RPMI8226 (cell line): ENCODE data around the gene CEMIP.

ENCODE experiments used
- DNase-seq: peaks from one replicate; pipeline ENCODE4 v3.0.0-alpha.2; 2015

The CEMIP gene

DNA sequence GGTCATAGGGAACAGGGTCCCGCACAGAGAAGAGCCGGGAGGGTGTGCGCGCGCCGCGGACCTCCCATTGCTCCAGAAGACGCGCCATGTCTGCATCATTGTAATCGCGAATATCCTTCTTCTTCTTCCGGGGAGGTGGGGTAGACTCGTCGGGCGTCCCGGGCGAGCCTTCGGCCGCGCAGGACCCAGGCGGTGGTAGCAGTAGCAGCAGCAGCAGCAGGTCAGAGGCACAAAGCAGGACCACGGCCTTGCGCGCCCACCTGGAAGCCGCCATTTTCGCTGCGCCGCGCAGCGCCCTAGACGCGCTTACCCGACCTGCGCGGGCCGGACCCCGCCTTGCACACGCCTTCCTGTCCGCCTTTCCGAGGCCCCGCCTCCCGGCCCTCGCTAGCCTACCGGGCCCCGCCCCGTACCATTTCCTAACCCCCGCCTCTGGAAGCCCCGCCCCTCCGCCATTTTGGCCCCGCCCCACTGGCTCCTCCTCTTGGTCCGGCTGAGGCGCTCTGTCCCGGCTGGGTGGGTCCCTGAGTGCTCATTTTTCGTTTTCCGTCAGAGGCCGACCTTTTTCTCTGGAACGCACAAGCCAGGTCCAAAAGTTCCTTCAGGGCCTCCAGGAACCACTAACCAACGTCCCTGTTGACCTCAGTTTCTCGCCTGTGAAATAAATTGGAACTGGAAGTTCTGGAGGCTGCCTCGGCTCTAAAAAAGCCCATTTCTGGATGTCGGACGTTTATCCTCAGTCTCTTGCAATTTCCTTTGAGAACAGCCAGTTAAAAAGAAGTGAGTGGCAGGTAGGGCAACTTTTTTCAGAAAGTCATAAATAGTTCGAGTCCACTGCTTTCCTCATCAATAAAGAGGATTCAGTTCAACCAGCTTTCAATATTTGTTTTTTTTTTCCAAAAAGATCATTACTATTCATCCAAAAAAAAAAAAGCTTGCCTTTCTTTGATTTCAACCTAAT, 210.6 kb downstream of the CEMIP start, which contains the start of gene MESD:
Gene MESD, minus strand, starts transcription at position 302 of the 961 bp plus-strand sequence. Its CDS starts 28 bp downstream, at position 274.
- DNase-seq = peak; percentile 98

DNA sequence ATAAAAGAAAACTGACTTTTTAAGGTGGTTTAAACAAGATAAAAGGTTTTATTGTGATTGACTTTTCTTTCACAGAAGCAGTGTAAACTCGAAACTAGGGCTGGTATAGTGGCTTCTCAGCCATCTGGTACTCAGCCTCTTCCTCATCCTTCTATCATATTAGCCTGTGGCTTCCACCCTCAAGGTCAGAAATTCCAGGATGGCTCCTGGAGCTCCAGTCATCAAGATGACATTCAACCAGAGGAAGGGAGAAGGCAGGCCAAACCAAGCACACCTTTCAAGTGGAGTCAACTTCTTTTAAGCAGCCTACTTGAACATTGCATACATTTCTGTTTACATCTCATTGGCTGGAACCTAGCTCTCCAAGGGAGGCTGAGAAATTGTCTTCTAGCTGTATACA, 211.8 kb downstream of the CEMIP start:
- DNase-seq = no peak

DNA sequence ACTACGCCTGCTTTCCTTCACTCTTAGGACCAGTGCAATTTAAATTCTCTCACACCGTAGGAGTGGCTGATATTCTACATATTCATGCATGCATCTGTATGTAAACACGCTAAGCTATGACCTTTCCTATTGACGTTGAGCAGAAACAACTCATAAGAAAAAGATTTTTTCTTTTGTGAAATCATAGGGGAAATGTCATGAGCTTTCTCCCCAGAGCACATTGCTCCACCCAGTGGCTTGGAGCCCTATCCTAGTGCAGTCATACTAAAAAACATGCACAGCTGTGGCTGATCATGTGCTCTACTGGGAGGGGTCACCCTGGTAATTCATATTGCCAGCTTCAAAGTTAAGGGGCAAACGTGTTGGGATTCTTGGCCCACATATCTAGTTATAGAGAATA, 212.3 kb downstream of the CEMIP start:
- DNase-seq = peak; percentile 54

DNA sequence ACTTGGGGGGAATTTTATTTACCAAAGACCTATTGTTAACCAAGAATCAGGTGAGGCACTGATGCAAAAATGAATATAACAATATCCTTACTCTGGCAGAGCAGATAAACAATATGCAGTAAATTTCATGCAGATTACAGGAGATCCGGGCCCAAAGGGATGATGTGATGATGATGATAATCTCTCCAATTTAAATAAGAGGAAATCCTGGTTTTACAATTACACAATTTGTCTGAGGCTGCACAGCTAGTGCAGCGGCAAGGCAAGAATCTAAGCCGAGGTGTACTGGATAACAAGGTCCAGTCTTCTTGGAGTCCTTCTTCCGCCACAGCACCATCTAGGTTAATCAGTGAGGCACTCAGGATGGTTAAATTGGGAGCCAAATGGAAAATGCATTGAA, 212.8 kb downstream of the CEMIP start:
- DNase-seq = no peak

DNA sequence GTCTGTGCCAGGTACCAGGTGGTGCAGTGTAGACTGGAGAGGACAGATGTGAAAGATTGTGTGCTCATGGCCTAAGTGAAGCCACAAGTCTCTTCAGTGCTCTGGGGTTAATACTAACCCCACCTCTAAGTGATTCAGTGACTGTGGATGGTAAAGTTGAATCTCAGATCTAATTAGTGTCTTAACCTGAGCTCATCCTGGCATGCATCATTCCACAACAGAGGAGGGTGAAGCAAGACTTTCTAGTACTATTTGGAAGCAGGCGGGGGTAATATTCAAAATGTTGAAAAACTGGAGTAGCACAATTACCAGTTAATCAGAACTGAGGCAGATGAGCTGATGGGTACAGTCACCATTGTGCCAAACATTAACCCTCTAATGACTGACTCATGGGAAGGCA, 213.3 kb downstream of the CEMIP start:
- DNase-seq = no peak

DNA sequence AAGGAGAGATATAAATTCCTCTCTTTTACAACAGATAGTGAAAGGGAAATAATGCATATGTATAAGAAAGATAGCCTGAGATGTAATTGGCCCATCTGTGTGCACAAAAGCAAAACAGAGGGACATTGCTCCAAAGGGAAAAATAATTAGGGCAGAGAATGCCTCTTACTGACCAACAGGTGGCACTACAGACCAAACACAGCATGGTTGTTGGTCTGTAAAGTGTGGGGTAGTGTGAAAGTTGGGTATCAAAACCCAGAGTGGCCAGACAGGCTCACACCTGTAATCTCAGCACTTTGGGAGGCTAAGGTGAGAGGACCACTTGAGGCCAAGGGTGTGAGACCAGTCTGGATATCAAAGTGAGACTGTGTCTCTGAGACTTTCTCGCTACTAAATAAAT, 217.1 kb downstream of the CEMIP start:
- peak; percentile 52 for DNase-seq

DNA sequence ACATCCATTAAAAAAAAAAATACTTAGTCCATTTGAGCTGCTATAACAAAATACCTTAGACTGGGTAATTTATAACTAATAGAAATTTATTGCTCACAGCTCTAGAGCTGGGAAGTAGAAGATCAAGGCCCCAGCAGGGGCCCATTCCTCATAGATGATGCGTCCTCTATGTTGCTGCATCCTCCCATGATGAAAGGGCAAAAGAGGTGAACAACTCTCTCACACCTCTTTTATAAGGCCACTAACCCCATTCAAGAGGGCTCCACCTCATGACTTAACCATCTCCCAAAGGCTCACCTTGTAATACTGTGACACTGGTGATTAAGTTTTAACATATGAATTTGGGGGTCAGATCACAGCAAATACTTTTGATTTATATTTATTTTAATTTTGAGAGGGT, 218.5 kb downstream of the CEMIP start:
- no peak for DNase-seq

DNA sequence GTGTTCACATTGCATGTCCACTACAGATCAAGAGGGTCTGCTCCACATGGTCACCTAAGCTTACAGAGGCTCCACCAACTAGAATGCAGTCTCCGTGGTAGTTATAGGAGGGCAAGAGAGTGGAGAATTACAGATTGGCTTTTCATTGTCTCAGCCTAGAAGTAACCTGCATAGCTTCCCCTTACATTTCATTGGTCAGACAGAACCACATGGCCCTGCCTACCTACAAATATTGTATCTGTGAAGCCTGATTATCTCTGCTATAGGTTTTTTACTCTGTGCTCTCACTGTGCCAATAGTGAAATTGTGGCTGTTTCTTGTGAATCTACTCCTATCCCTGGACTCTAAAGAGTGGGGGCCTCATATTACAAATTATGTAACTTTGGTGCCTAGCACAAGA, 219.1 kb downstream of the CEMIP start:
- DNase-seq = no peak

DNA sequence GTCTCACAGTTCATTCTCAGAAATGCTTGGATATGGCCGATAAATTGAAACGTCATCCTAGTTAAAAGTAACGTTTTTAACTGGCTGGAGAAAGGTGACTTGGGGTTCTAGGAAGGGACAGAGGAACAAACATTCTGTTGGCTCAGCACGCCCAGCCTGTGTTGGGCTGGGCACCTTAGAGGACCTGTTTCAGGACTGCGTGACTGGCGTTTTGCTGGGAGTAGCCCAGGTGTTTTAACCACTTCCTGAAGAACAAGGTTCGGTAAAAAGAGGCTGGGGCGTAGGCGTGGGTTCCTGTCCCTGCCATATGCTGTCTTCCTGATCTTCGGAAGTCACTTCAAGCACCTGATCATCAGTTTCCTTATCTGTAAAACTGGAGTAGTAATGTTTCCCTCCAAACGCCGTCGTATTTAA, 220.5 kb downstream of the CEMIP start:
- DNase-seq = peak; percentile 98

DNA sequence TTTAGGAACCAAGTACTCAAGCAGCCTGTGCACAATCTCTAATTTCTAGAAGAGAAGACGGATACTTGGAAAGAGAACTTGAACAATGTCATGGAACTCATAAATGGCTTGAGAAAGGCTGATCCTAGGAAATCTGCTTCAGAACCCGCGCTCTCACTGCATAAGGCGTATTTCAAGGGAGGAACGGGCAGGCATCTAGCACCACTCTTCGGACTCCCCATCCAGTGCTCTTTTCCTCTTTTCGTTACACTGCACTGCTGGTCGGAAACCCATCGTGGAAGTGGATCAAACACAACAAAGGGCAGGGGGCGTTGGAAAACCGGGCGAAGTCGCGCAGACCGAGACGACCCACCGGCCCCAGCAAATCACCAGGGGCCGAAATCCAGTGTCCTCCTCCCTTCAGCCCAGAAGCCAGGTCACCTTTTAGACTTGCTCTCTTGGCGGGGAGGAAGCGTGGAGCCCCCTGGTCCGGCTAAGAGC, 221.0 kb downstream of the CEMIP start:
- peak; percentile 39 for DNase-seq

DNA sequence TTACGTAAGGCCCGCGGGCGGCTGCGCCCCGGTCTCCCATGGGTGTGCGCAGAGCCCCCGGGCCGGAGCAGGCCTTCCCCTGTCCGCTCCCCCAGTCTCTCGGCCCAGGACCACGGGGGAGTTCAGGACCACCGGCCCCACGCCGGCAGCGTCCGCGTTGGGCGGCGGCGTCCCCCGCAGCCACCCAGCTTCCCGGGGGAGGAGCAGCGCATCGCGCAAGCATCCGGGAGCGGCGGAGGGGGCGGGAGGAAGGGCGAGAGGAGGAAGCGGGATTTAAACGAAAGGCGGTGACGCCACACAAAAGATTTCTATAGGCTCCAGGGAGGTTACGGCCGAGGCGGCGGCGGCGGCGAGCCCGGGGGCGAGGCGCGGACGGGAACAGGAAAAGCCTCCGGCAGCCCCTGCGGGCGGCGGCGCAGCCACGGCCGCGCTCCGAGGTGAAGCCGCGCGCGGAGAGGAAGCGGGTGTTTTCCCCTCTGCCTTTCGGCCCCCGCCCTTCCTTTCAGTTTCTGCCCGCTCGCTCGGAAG, 221.5 kb downstream of the CEMIP start, which contains the start of gene TLNRD1:
Gene TLNRD1, plus strand, starts transcription at position 300 of the 528 bp plus-strand sequence. CDS start 1,349 bp downstream, outside the sequence.
- DNase-seq = peak; percentile 93
